AG04450 (cell line): ENCODE results near the gene MCUB. TPM values are rescaled to one million over a fixed set of nuclear protein-coding genes. Genes with fewer than 3 reads are reported as not detected.

ENCODE experiments used
- CTCF ChIA-PET: fragments of 300-600, 350-600 bp; formaldehyde crosslinking; extraction: SDS; loops from one replicate; lab custom pipeline; 2022; ENCODE audit warnings: antibody characterized with exemption, inconsistent platforms; lab: Charles Lee
- POLR2A ChIA-PET: fragments of 350-600 bp; formaldehyde crosslinking; extraction: SDS; loops from one replicate; lab custom pipeline; 2021; ENCODE audit warnings: antibody characterized with exemption, inconsistent platforms; lab: Yijun Ruan, JAX
- DNase-seq: peaks from one replicate; pipeline ENCODE4 v3.0.0-alpha.2; 2011; ENCODE audit warnings: low read depth, low spot score
- H3K27ac ChIP-seq: one replicate; pipeline ENCODE4 v1.5.1; 2012; ENCODE audit warnings: low read depth, low read length, control low read depth
- H3K27me3 ChIP-seq: one replicate; pipeline ENCODE4 v1.6.0; 2012; ENCODE audit warnings: low read length; ENCODE audit not compliant: control insufficient read depth, insufficient read depth
- H3K4me3 ChIP-seq: 2 replicates; pipeline ENCODE4 v1.5.1; 2011; ENCODE audit warnings: mild to moderate bottlenecking, low read depth, low read length, control low read depth
- H3K9me3 ChIP-seq: 2 replicates; pipeline ENCODE4 v1.5.1; 2012; ENCODE audit warnings: low read length; ENCODE audit not compliant: control insufficient read depth, insufficient read depth
- CTCF ChIP-seq: IDR thresholded peaks from 2 replicates; pipeline ENCODE4 v1.5.1; 2011; ENCODE audit warnings: low read depth, low read length, control low read depth, inconsistent platforms
- polyA plus RNA-seq: library from polyadenylated mRNA; depleted of rRNA; stranded (reverse); fragments of >200 nt; gene quantifications from 2 replicates; pipeline ENCODE4 v1.2.3, GENCODE V29; 2011

Gene MCUB
- polyA plus RNA-seq, 1 experiment, result 16.8 TPM

GRCh38 chr4:109657854-109658418 lies 97.9 kb downstream of the MCUB start:
- H3K27ac ChIP-seq, result no peak overlapping the region
- ChIA-PET POLR2A (no interaction called here), CTCF (interaction anchor here (0.6 to 1.2 kb wide), 2 partner anchors 143 to 230 kb away, joined by 3 read pairs; no protein-coding TSS in a partner anchor)
- H3K27me3 ChIP-seq, result no peaks in the 10 kb centered on the region
- TF ChIP-seq CTCF, result no peak
- H3K4me3 ChIP-seq, result no peak overlapping the region
- no peak for DNase-seq
- no peaks in the 10 kb centered on the region for H3K9me3 ChIP-seq

DNA sequence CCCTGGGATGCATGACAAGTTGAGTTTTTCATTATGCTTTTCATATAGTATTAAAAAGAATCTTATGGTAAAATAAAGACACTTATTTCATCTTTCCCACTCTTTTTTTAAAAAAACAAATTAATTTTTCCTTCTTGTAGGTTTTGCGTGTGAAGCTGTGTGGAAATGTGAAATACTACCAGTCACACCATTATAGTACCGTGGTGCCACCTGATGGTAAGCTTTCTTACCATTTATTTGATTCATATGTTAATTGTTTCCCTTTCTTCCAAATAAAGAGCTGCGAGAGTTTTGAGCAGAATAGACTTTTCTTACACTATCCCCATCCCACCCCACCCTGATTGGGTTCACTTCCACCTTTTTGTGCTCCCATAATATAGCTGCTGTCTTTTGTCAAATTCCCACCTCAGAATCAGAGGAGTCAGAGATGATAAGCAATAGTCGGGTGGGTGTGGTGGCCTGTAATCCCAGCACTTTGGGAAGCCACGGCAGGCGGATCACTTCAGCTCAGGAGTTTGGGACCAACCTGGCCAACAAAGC lies 98.9 kb downstream of the MCUB start:
- Histone ChIP-seq H3K27ac (no peak overlapping the region), H3K27me3 (no peaks in the 10 kb centered on the region), H3K4me3 (no peak overlapping the region), H3K9me3 (no peaks in the 10 kb centered on the region)
- DNase-seq, result no peak
- POLR2A ChIA-PET, result no interaction called here
- 0 out of 2 replicates have a peak, but pooled peaks have one; percentile 4 for TF ChIP-seq CTCF
- CTCF ChIA-PET, result interaction anchor here (0.6 to 1.2 kb wide), 4 partner anchors 144 to 985 kb away, joined by 3 to 11 read pairs (median 3); no protein-coding TSS in a partner anchor

DNA sequence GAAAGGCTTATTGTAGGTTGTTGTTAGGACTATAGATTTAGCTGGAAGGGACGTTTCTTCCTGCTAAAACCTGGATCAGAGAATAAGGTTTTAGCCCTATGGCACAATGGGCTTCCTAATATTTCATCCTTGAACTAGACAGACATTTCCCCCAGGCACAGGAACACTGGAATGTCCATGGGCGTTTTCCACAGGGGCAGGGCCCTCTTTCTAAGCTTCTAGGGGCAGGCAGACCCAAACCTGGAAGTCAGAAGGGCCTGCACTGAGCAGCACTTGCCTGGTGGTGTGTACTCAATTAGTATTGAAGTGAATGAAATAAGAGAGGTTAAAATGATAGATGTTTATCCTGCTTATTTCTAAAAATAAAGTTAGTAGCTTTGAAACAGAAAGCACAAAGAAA lies 102.1 kb downstream of the MCUB start:
- DNase-seq, result no peak
- Histone ChIP-seq H3K27ac (no peak overlapping the region), H3K9me3 (no peaks in the 10 kb centered on the region), H3K27me3 (no peaks in the 10 kb centered on the region), H3K4me3 (no peak overlapping the region)
- POLR2A ChIA-PET, result no interaction called here
- CTCF ChIA-PET, result interaction anchor here (0.7 to 0.8 kb wide), 2 partner anchors 9 to 164 kb away, joined by 3 read pairs; no protein-coding TSS in a partner anchor
- TF ChIP-seq CTCF, result no peak

GRCh38 chr4:109662771-109663170 lies 102.7 kb downstream of the MCUB start:
- POLR2A ChIA-PET, result interaction anchor here (0.6 kb wide), 1 partner anchor 68 kb away, joined by 3 read pairs; no protein-coding TSS in a partner anchor
- no peak overlapping the region for H3K27ac ChIP-seq
- H3K27me3 ChIP-seq, result no peaks in the 10 kb centered on the region
- CTCF ChIA-PET, result interaction anchor here (1.0 kb wide), 1 partner anchor 15 kb away, joined by 3 read pairs; no protein-coding TSS in a partner anchor
- DNase-seq, result no peak
- H3K4me3 ChIP-seq, result no peak overlapping the region
- no peaks in the 10 kb centered on the region for H3K9me3 ChIP-seq
- no peak for TF ChIP-seq CTCF

- DNase-seq, result no peak
- Histone ChIP-seq H3K27ac (no peak overlapping the region), H3K9me3 (no peaks in the 10 kb centered on the region), H3K4me3 (no peak overlapping the region), H3K27me3 (no peaks in the 10 kb centered on the region)
- CTCF ChIA-PET, result no interaction called here
- POLR2A ChIA-PET, result no interaction called here
- no peak for TF ChIP-seq CTCF
Measured at GRCh38 chr4:109665783-109666485, 105.9 kb downstream of the MCUB start.
